ENCODE data around the gene METTL13. TPM values are rescaled to one million over a fixed set of nuclear protein-coding genes. Genes with fewer than 3 reads are reported as not detected.

The METTL13 gene
- polyA plus RNA-seq, 1 donor from 2014 or later = 8.4 TPM

DNA sequence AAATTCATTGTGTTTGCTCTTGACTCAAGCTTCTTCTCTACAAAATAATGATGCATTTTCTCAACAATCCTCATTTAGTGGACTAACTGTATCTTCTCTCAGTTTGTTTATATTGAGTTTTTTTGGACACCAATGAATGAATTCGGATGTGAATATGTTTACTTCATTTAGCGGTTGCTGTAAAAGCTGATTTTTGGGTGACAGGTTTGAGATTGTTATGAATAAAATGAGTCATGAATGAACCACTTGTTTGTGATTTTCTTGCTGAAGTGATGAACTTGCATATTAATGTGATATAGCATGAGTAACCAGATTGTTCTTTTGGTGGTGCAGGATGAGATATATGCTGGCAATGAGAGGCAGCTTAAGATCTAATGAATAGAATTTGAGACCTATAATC, 62.9 kb downstream of the METTL13 start:
- no peak overlapping the region for H3K4me2 ChIP-seq (ENCODE audit: low read length)
- no peaks in the 10 kb centered on the region for H3K27me3 ChIP-seq (ENCODE audit: insufficient read depth, low read depth, low read length)
- no peak overlapping the region for H3K9ac ChIP-seq (ENCODE audit: low read length)
- no peaks in the 10 kb centered on the region for H3K36me3 ChIP-seq (ENCODE audit: insufficient read depth, low read length)
- H3K9me3 ChIP-seq (ENCODE audit: low read length) = no peaks in the 10 kb centered on the region
- H3K27ac ChIP-seq (ENCODE audit: low read length) = no peak overlapping the region
- no peak overlapping the region for H2AFZ ChIP-seq (ENCODE audit: low read depth, low read length)
- H3K4me3 ChIP-seq (ENCODE audit: low read length) = peak overlapping the region; percentile 86
- no peaks in the 10 kb centered on the region for H3K9me2 ChIP-seq (ENCODE audit: insufficient read depth, low read length)
- no peaks in the 10 kb centered on the region for H4K20me1 ChIP-seq (ENCODE audit: insufficient read depth)
- TF ChIP-seq MXI1 (conservative IDR thresholded peaks at IDR 0.05; ENCODE audit: poor library complexity, severe bottlenecking) = no peak
- TF ChIP-seq EZH2 (IDR thresholded peaks at IDR 0.05; ENCODE audit: borderline replicate concordance, insufficient read depth, low read length, poor library complexity, severe bottlenecking) = no peak
- no peak for TF ChIP-seq RAD21 (conservative IDR thresholded peaks at IDR 0.05)
- TF ChIP-seq EP300 (conservative IDR thresholded peaks at IDR 0.05; ENCODE audit: poor library complexity, severe bottlenecking) = no peak
- no peak for TF ChIP-seq SMC3 (conservative IDR thresholded peaks at IDR 0.05; ENCODE audit: poor library complexity)
- TF ChIP-seq, protein P1, sequence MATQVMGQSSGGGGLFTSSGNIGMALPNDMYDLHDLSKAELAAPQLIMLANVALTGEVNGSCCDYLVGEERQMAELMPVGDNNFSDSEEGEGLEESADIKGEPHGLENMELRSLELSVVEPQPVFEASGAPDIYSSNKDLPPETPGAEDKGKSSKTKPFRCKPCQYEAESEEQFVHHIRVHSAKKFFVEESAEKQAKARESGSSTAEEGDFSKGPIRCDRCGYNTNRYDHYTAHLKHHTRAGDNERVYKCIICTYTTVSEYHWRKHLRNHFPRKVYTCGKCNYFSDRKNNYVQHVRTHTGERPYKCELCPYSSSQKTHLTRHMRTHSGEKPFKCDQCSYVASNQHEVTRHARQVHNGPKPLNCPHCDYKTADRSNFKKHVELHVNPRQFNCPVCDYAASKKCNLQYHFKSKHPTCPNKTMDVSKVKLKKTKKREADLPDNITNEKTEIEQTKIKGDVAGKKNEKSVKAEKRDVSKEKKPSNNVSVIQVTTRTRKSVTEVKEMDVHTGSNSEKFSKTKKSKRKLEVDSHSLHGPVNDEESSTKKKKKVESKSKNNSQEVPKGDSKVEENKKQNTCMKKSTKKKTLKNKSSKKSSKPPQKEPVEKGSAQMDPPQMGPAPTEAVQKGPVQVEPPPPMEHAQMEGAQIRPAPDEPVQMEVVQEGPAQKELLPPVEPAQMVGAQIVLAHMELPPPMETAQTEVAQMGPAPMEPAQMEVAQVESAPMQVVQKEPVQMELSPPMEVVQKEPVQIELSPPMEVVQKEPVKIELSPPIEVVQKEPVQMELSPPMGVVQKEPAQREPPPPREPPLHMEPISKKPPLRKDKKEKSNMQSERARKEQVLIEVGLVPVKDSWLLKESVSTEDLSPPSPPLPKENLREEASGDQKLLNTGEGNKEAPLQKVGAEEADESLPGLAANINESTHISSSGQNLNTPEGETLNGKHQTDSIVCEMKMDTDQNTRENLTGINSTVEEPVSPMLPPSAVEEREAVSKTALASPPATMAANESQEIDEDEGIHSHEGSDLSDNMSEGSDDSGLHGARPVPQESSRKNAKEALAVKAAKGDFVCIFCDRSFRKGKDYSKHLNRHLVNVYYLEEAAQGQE (IDR thresholded peaks at IDR 0.05; ENCODE audit: borderline replicate concordance) = no peak
- TF ChIP-seq, protein P2, sequence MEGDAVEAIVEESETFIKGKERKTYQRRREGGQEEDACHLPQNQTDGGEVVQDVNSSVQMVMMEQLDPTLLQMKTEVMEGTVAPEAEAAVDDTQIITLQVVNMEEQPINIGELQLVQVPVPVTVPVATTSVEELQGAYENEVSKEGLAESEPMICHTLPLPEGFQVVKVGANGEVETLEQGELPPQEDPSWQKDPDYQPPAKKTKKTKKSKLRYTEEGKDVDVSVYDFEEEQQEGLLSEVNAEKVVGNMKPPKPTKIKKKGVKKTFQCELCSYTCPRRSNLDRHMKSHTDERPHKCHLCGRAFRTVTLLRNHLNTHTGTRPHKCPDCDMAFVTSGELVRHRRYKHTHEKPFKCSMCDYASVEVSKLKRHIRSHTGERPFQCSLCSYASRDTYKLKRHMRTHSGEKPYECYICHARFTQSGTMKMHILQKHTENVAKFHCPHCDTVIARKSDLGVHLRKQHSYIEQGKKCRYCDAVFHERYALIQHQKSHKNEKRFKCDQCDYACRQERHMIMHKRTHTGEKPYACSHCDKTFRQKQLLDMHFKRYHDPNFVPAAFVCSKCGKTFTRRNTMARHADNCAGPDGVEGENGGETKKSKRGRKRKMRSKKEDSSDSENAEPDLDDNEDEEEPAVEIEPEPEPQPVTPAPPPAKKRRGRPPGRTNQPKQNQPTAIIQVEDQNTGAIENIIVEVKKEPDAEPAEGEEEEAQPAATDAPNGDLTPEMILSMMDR (IDR thresholded peaks at IDR 0.05; ENCODE audit: poor library complexity, severe bottlenecking) = no peak
- peaks cover 21% of the 10 kb centered on the region for H3K79me2 ChIP-seq (replicated peaks; ENCODE audit: insufficient read depth, low read length)
- peaks cover 6% of the 10 kb centered on the region for H3F3A ChIP-seq (ENCODE audit: insufficient read depth, low read length, poor library complexity, severe bottlenecking)

DNA sequence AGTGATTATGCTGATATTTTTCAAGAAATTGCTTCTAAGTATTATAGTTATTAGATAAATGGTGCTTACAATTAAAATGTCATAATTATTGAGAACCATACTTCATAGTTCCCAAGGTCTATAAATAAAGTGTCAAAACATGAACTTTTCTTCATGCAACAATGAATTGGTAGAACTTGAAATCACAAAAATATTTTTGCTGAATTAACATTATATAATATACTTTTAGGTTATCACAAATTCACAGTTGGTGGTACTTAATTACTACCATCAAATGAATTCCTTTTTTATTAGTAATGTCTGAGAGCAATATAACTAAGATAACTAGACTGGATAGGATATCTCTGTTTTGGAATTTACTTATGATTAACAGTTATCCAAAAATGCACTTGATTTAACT, 64.5 kb downstream of the METTL13 start:
- no peak overlapping the region for H3K27ac ChIP-seq (ENCODE audit: low read length)
- no peaks in the 10 kb centered on the region for H3K27me3 ChIP-seq (ENCODE audit: insufficient read depth, low read depth, low read length)
- no peaks in the 10 kb centered on the region for H3K9me3 ChIP-seq (ENCODE audit: low read length)
- H3K36me3 ChIP-seq (ENCODE audit: insufficient read depth, low read length) = no peaks in the 10 kb centered on the region
- peaks cover 21% of the 10 kb centered on the region for H3K79me2 ChIP-seq (replicated peaks; ENCODE audit: insufficient read depth, low read length)
- H3K4me3 ChIP-seq (ENCODE audit: low read length) = no peak overlapping the region
- TF ChIP-seq SMC3 (conservative IDR thresholded peaks at IDR 0.05; ENCODE audit: poor library complexity) = no peak
- TF ChIP-seq, protein P1 (IDR thresholded peaks at IDR 0.05; ENCODE audit: borderline replicate concordance) = no peak
- no peak for TF ChIP-seq EP300 (conservative IDR thresholded peaks at IDR 0.05; ENCODE audit: poor library complexity, severe bottlenecking)
- TF ChIP-seq RAD21 (conservative IDR thresholded peaks at IDR 0.05) = no peak
- TF ChIP-seq, protein P2 (IDR thresholded peaks at IDR 0.05; ENCODE audit: poor library complexity, severe bottlenecking) = no peak
- no peak for TF ChIP-seq TAF1 (IDR thresholded peaks at IDR 0.05; ENCODE audit: low read depth)
- no peak for TF ChIP-seq POLR2AphosphoS5 (IDR thresholded peaks at IDR 0.05)
- no peak for TF ChIP-seq MXI1 (conservative IDR thresholded peaks at IDR 0.05; ENCODE audit: poor library complexity, severe bottlenecking)
- H3K9me2 ChIP-seq (ENCODE audit: insufficient read depth, low read length) = no peaks in the 10 kb centered on the region
- H3K4me2 ChIP-seq (ENCODE audit: low read length) = no peak overlapping the region
- H3F3A ChIP-seq (ENCODE audit: insufficient read depth, low read length, poor library complexity, severe bottlenecking) = peaks cover 6% of the 10 kb centered on the region
- no peaks in the 10 kb centered on the region for H4K20me1 ChIP-seq (ENCODE audit: insufficient read depth)
- no peak overlapping the region for H2AFZ ChIP-seq (ENCODE audit: low read depth, low read length)
- H3K9ac ChIP-seq (ENCODE audit: low read length) = no peak overlapping the region

Data from neural cell (in vitro differentiated cells).